GM12874 (cell line): ENCODE data around the gene SH3BGR.

Experiments used
- TF ChIP-seq, protein P1 (sequence below): IDR thresholded peaks from 2 replicates; pipeline ENCODE4 v1.5.1; 2011; ENCODE audit warnings: low read depth, mild to moderate bottlenecking, control low read depth, low read length, moderate library complexity; ENCODE audit not compliant: insufficient read depth

The SH3BGR gene

DNA sequence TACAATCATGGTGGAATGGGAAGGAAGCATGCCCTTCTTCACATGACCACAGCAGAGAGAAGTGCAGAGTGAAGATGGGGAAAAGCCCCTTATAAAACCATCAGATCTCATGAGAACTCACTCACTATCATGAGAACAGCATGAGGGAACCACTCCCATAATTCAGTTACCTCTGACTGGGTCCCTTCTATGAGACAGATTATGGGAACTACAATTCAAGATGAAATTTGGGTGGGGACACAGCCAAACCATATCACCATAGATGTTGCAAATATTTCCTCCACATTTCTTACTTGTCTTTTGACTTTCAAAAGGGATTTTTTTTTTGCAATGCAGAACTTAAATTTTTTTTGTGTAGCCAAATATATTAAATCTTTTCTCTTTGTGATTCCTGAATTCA is 14.8 kb downstream of the SH3BGR start:
- TF ChIP-seq, protein P1, sequence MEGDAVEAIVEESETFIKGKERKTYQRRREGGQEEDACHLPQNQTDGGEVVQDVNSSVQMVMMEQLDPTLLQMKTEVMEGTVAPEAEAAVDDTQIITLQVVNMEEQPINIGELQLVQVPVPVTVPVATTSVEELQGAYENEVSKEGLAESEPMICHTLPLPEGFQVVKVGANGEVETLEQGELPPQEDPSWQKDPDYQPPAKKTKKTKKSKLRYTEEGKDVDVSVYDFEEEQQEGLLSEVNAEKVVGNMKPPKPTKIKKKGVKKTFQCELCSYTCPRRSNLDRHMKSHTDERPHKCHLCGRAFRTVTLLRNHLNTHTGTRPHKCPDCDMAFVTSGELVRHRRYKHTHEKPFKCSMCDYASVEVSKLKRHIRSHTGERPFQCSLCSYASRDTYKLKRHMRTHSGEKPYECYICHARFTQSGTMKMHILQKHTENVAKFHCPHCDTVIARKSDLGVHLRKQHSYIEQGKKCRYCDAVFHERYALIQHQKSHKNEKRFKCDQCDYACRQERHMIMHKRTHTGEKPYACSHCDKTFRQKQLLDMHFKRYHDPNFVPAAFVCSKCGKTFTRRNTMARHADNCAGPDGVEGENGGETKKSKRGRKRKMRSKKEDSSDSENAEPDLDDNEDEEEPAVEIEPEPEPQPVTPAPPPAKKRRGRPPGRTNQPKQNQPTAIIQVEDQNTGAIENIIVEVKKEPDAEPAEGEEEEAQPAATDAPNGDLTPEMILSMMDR, result no peak

DNA sequence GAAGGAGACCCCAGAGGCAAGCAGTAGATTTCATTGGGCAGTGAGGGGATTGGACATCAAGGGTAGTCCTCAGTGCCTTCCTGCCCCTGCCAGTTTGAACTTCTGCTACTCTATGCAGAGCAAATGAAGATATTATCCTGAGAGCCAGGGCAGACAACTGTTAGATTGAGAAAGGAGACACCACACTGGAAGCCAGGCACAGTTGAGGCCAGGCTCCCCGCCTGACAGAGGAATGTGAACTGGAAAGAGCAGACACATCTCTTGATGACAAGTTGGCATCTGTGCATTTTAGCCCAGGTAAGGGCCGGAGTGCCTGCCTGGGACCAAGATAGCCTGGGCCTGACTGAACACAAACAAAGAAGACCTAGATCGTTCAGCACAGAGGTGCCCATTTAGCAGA is 16.0 kb downstream of the SH3BGR start:
- TF ChIP-seq, protein P1, result no peak

DNA sequence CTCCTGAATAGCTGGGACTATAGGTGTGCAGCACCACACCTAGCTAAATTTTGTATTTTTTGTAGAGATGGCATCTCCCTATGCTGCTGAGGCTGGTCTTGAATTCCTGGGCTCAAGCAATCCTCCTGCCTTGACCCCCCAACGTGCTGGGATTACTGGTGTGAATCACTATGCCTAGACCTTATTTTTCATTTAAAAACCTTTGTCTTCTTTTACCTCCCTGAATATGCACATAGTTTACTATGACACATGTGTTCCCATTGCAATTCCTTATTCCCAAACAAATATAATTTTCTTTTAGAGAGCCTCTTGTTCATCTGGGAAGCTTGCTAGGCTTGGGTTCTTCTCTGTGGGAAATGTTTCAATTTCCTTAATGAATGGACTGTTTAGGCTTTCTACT is 16.8 kb downstream of the SH3BGR start:
- TF ChIP-seq, protein P1, result no peak

DNA sequence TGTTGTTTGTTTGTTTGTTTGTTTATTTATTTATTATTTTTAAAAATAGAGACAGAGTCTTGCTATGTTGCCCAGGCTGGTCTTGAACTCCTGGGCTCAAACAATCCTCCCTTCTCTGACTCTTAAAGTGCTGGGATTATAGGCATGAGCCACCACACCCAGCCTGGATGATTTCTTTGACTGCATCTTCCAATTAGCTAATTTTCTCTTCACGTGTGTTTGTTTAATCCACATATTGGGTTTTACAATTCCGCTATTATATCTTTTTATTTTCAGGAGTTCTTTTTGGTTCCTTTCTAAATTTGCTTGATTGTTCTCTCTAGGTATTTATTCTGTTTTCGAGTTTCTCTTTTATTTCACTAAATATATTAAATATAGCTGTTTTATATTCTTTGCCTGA is 19.8 kb downstream of the SH3BGR start:
- TF ChIP-seq, protein P1, result no peak

DNA sequence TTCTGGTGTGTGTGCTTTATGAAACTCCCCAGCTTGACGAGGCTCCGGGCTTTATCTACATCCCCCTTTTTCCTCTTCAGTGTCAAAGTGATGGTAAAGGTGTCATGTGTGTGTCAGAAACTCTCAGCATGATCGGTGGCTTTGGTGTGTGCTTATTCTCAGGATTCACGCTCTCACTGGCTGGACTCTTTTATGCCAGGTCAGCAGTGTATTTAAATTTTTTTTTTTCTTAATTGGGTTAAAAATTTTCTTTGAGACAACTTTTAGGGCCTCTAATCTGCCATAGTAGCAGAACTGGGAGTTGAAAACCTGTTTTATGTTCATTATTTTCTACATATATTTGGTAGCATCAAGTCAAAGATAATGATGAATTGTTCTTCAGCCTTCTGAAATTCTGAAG is 21.0 kb downstream of the SH3BGR start:
- TF ChIP-seq, protein P1, result no peak

DNA sequence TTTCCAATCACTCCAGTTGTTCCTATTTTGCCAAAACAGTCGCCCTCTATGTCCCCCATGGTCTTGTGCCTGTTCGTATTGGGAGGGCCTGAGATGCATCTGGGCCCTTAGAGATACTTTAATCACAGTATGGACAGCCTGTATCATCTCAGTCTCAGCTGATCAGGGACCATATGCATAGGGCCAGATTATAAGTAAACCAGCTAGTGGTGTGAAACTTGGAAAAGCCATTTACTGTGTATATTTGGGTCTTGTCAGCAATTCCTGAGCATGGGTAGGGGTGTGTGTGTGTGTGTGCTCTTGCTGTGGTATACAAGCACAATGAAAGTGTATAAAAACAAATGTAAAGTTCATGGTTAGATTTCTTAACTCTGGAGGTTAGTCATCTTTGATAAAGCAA is 22.8 kb downstream of the SH3BGR start:
- TF ChIP-seq, protein P1, result no peak

DNA sequence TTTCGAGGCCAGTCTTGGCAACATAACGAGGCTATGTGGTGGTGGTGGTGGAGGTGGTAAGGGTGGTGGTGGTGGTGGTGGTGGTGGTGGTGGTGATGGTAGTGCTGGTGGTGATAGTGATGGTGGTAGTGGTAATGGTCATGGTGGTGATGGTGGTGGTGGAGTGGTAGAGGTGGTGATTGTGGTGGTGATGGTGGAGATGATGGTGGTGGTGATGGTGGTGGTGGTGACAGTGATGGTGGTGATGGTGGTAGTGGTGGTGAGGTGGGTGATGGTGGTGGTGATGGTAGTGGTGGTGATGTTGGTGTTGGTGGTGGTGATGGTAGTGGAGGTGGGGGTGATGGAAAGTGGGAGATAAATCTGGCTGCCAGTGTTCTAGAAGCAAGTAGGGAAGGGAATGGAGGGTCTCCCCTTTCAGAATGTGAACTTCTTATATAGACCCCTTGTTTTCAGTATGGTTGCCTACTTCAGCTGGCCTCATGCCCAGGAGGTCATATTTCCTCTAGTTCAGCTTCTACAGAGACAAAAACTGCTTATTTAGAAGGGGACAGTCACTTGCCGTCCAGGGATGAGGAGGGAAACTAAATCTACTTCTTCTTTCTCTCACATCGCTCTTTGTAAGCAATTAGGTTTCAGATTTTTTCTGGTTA is 27.5 kb downstream of the SH3BGR start:
- TF ChIP-seq, protein P1, result no peak
